ENCODE data around the gene HEBP2.
"Not testable (repeated sequence)": the region's sequence is repeated elsewhere in the genome, so short reads cannot be mapped to it uniquely, and the experiment has no call there.

Gene HEBP2

GRCh38 chr6:138403801-138404665 lies at the start of gene HEBP2:
Gene HEBP2, plus strand, starts transcription at chr6:138404223. Its CDS starts 273 bp downstream, at chr6:138404496.
- H3K4me3 ChIP-seq (ENCODE audit: low read depth, low read length) = peak within 1 kb of the TSS; percentile 82

- H3K4me3 ChIP-seq (ENCODE audit: low read depth, low read length) = no peak overlapping the region
These were observed 46.1 kb upstream of the HEBP2 start for GRCh38 chr6:138357928-138358327.

GRCh38 chr6:138368684-138369083 lies 35.3 kb upstream of the HEBP2 start:
- H3K4me3 ChIP-seq (ENCODE audit: low read depth, low read length) = not testable (repeated sequence)

- no peak overlapping the region for H3K4me3 ChIP-seq (ENCODE audit: low read depth, low read length)
These were observed 33.2 kb upstream of the HEBP2 start for GRCh38 chr6:138370631-138371451.

- no peak overlapping the region for H3K4me3 ChIP-seq (ENCODE audit: low read depth, low read length)
These were observed 32.6 kb upstream of the HEBP2 start for GRCh38 chr6:138371452-138371711.

GRCh38 chr6:138371720-138372119 lies 32.3 kb upstream of the HEBP2 start:
- H3K4me3 ChIP-seq (ENCODE audit: low read depth, low read length) = no peak overlapping the region

GRCh38 chr6:138372711-138373463 lies 31.1 kb upstream of the HEBP2 start:
- H3K4me3 ChIP-seq (ENCODE audit: low read depth, low read length) = no peak overlapping the region

- no peak overlapping the region for H3K4me3 ChIP-seq (ENCODE audit: low read depth, low read length)
These were observed 29.8 kb upstream of the HEBP2 start for GRCh38 chr6:138374230-138374629.

GRCh38 chr6:138374815-138375214 lies 29.2 kb upstream of the HEBP2 start:
- no peak overlapping the region for H3K4me3 ChIP-seq (ENCODE audit: low read depth, low read length)

- H3K4me3 ChIP-seq (ENCODE audit: low read depth, low read length) = no peak overlapping the region
These were observed 27.0 kb upstream of the HEBP2 start for GRCh38 chr6:138377042-138377441.

- H3K4me3 ChIP-seq (ENCODE audit: low read depth, low read length) = no peak within 1 kb of the TSS
These were observed 26.2 kb upstream of the HEBP2 start, which contains the start of gene SMIM28 for GRCh38 chr6:138377844-138378243. Gene SMIM28, plus strand, starts transcription at chr6:138377905. Its CDS starts 168 bp downstream, at chr6:138378073.

GRCh38 chr6:138378463-138378862 lies 25.6 kb upstream of the HEBP2 start:
- no peak overlapping the region for H3K4me3 ChIP-seq (ENCODE audit: low read depth, low read length)

- no peak overlapping the region for H3K4me3 ChIP-seq (ENCODE audit: low read depth, low read length)
These were observed 21.3 kb upstream of the HEBP2 start for GRCh38 chr6:138382498-138383265.

GRCh38 chr6:138383776-138384175 lies 20.2 kb upstream of the HEBP2 start:
- H3K4me3 ChIP-seq (ENCODE audit: low read depth, low read length) = no peak overlapping the region

GRCh38 chr6:138386897-138387296 lies 17.1 kb upstream of the HEBP2 start:
- no peak overlapping the region for H3K4me3 ChIP-seq (ENCODE audit: low read depth, low read length)

GRCh38 chr6:138387577-138388368 lies 16.2 kb upstream of the HEBP2 start:
- no peak overlapping the region for H3K4me3 ChIP-seq (ENCODE audit: low read depth, low read length)

- H3K4me3 ChIP-seq (ENCODE audit: low read depth, low read length) = no peak overlapping the region
These were observed 14.5 kb upstream of the HEBP2 start for GRCh38 chr6:138389551-138389950.

GRCh38 chr6:138393871-138394783 lies 9.9 kb upstream of the HEBP2 start:
- no peak overlapping the region for H3K4me3 ChIP-seq (ENCODE audit: low read depth, low read length)

- no peak overlapping the region for H3K4me3 ChIP-seq (ENCODE audit: low read depth, low read length)
These were observed 7.3 kb upstream of the HEBP2 start for GRCh38 chr6:138396709-138397108.
